T47D (cell line): Measurements from ENCODE around the gene PRCC.
A peak's percentile ranks its signal among the peaks of the same experiment; 100 is the strongest.

ENCODE experiments used
- DNase-seq, 2 experiments: peaks; one replicate each; pipeline versions ENCODE4 v3.0.0 to v3.0.0-alpha.2; 2011 to 2012; ENCODE audit warnings: low read depth in 1 of 2, low spot score in 1 of 2
- JUND ChIP-seq: IDR thresholded peaks from 2 replicates; pipeline ENCODE4 v1.6.1; 2012; ENCODE audit warnings: low read depth
- in situ Hi-C: cut with HindIII; loops from 2 replicates; pipeline ENCODE4 v1.10.0; 2016; ENCODE audit warnings: low sequenced_read_pairs, low pct_unique_long_range_greater_than_20kb

The PRCC gene, protein sequence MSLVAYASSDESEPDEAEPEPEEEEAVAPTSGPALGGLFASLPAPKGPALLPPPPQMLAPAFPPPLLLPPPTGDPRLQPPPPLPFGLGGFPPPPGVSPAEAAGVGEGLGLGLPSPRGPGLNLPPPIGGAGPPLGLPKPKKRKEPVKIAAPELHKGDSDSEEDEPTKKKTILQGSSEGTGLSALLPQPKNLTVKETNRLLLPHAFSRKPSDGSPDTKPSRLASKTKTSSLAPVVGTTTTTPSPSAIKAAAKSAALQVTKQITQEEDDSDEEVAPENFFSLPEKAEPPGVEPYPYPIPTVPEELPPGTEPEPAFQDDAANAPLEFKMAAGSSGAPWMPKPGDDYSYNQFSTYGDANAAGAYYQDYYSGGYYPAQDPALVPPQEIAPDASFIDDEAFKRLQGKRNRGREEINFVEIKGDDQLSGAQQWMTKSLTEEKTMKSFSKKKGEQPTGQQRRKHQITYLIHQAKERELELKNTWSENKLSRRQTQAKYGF

DNA sequence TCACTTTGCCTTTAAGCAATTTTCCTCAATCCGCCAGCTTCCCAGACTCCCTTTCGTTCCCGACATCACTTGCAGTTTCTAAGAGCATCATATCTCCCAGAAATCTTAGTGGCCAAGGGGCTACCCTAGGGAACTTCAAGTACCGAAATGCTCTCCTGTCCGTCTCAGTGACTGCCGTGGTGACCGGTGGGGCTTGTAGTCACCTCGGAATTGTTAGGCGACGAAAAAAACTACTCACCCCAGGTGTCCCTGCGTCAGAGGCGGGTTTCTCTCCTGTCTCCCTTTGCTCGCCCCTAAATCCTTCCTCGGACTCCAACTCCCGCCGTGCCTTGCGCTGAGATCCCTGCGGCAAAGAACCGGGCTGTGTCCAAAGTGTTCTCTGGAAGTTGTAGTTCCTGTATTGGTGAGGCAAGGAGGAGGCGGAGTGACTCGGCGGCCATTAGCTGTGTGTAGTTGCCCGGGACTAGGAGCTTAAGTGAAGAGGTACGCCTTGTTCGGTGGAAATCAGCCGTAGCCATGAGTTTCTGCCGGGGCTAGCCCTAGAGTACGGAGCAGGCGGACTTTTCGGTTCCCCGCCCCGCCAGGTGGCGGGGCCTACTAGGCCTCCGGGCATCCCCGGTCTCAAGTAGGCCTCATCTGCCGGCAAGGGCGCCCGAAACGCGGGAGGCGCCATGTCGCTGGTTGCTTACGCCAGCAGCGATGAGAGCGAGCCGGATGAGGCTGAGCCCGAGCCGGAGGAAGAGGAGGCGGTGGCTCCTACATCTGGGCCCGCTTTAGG lies at the start of gene PRCC:
Gene PRCC (plus strand): TSS at position 435 of the 778 bp plus-strand sequence. CDS start 237 bp downstream, at position 672.
- DNase-seq: peak; percentile 76 to 100
- TF ChIP-seq JUND: no peak
- in situ Hi-C loops: no loop called here

DNA sequence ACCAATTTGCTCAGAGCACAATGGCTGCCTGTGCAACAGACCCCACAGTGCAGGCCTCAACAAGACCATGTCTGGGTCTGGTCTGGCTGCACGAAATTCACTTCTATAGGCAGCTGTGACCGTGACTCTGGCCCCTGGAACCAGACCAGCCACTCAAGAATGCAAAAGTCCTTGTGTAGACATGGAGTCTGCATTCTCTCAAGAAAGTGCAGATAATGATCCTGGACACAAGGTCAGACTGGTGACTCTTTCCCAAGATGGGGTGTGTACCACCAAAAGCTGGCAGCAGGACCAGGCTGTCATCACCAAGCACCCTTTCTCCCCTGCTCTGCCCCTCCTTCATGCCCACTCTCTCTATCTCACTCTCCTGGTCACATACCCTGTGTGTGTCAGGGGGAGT lies 46.2 kb upstream of the PRCC start:
- no peak for TF ChIP-seq JUND
- no peak for DNase-seq
- in situ Hi-C loops: no loop called here

DNA sequence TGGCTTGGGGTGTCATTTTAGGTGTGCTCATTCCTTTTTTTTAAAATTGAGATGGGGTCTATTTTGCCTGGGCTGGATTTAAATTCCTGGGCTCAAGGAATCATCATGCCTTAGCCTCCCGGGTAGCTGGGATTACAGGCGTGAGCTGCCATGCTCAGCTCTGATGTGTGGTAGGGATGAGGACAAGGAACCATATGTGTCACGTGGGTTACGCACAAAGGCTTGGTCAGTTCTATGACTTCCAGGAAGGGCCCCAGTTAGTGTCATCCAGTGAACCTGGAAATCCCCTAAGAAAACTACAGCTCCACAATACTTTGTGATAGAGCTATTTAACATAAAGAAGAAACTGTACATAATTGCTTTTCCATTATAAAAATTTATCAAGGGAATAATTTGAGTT lies 45.8 kb upstream of the PRCC start:
- in situ Hi-C loops: no loop called here
- TF ChIP-seq JUND: no peak
- no peak for DNase-seq

DNA sequence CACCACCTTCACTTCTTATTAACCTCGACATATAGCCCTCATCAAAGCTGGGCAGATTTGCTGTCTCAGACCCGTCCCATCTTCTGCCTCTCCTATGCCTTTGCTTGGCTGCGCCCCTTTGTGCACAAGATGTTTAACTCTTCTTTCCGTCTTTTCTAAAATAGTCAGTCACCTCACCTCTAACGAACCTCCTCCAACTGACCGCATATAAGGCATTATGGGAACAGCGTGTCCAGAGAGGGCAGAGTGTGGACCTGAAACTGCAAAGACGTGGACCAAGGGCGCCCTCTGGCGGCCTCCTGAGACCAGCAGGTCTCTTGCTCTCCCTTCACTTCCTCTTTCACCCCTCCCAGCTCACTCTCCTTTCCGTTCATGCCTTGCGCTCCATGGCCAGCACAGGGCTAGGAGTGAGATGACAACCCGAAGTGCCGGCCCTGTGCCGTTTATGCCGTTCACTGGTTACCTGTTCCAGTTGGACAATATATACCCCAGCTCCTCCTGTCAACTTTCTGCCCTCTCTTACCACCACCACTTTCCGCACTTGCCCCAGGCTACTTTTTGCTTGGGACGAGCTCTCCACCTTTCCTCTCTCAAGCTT lies 41.6 kb upstream of the PRCC start:
- peak; percentile 80 to 96 for DNase-seq
- in situ Hi-C loops: no loop called here
- no peak for TF ChIP-seq JUND

DNA sequence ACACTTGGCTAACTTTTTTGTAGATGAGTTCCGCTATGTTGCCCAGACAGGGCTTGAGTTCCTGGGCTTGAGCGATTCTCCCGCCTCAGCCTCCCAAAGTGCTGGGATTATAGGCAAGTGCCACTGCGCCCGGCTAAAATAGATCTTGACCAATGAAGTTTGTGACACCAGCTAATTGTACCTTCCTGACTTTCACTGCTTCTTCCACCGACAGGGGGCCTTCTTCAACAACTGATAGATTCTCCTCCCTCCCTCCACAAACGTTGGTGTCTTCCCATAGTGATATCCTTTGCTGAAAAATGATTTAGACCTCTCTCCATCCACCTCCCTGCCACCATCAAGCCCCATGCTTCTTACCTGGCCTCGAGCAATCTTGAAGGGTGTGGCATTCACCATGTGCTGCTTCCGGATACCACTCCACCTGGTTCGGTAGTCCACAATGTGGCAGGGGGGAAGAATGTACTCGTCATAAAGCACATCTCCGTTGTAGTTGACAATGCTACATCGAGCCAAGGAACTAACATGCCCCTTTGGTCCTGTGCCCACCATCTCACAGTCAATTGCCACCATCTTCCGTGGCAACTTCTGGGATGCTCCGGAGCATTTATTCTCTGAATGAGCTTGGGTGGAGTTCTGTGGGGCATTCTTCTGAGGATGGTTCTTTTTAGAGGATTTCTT lies 40.6 kb upstream of the PRCC start:
- peak; percentile 59 to 89 for DNase-seq
- TF ChIP-seq JUND: no peak
- in situ Hi-C loops: no loop called here

DNA sequence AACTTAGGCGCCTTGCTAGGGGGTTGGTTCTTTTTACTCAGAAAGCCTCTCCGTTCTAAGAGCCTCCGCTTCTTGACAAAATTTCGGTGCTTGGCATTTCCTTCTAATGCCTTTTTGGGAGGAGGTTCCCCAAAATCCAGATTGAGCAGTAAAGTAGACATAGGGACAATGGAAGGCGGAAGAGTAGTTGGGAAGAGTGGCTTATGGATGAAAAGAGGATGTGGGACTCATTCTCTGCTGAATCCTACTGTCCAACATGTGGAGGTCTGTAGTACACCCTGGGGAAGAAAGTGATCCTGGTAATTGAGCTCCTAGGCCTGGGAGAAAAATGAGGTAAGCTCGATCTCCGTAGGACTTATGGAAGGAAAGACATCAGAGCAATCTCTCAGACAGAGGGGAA lies 39.8 kb upstream of the PRCC start:
- TF ChIP-seq JUND: no peak
- no peak for DNase-seq
- in situ Hi-C loops: no loop called here

DNA sequence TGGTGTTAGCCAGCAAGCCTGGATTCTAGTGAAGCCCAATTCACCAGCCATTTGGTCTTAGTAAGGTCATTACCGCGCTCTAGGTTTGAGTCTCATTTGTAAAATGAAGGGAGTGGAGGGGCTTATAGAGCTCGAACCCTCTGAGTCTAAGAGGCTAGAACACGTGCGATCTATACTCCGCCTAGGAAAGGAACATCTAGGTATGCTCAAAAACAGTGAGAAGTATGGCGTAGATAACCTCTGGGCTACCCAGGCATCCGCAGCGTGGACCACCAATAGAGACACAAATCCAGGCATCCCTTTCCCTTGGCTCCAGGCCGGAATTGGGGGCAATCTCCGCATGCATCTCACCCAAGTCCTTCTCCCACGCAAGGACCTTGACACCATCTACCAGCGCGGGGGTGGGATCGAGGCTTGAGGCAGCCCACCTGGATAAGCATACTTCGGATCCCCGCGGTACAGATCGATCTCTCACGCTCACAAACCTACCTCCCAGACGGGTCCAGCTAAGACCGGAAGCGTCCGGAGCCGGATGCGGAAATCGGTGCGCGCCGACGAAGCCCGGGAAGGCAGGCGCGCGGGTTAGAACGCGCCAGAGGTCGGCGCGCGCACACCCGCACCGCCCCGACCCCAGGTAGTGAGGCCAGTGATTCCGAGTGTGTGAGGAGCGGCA lies 39.3 kb upstream of the PRCC start, which contains the start of gene METTL25B:
Gene METTL25B (plus strand): TSS at position 544 of the 673 bp plus-strand sequence. CDS start 636 bp downstream, outside the sequence.
- in situ Hi-C loops: no loop called here
- no peak for TF ChIP-seq JUND
- DNase-seq: peak; percentile 86 to 92

DNA sequence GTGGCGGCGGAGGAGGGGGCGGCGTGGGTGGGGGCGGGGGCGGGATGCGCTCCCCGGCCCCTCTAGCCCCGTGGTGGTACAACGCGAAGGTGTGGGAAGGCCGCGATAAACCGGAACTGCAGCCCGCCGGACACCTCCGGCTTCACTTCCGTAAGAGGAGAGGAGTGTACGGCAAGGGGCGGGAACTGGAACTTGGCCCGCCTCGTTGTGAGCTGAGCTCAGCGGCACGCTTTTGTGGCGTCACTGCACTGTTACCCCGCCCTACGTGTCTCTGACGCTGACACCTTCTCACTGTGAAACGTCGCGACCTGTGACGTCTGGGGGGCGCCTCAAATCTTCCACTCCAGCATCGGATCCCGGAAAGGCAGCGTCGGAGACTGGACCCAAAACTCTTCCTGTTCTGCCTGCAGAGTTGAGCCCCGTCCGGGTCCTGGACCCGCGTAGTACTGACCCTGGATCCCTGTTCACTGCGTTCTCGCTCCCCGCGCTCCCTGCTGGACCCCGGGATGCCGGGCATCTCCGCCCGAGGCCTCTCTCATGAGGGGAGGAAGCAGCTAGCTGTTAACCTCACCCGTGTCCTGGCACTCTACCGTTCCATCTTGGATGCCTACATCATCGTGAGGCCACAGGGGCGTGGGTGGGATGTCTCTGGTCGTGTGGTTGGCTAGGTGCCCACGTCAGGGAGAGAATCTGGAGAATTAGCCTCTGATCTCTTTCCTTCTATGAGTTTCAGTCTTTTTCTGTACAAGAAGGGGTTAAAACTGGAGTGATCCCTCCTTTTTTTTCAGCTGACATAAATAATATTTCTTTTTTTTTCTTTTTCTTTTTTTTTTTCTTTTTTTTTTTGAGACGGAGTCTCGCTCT lies 38.5 kb upstream of the PRCC start, which contains the start of gene ISG20L2:
Gene ISG20L2 (minus strand): TSS at position 168 of the 864 bp plus-strand sequence. CDS start 1,114 bp downstream, outside the sequence.
- TF ChIP-seq JUND: no peak
- DNase-seq: peak; percentile 92 to 99
- in situ Hi-C loops: no loop called here

DNA sequence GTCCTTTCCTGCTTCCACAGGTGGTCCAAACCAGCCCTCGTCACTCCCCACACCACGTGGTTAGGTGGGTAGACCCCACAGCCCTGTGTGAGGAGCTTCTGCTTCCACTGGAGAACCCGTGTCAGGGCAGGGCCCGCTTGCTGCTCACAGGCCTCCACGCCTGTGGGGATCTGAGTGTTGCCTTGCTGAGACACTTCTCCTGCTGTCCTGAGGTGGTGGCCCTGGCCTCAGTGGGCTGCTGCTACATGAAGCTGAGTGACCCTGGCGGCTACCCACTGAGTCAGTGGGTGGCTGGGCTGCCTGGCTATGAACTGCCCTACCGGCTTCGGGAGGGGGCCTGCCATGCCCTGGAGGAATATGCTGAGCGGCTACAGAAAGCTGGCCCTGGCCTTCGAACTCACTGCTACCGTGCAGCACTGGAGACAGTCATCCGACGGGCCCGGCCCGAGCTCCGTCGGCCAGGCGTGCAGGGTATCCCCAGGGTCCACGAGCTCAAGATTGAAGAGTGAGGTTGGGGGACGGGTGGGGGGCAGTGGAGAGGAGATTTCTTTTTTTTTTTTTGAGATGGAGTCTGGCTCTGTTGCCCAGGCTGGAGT lies 33.2 kb upstream of the PRCC start:
- no peak for TF ChIP-seq JUND
- DNase-seq: no peak
- in situ Hi-C loops: no loop called here

DNA sequence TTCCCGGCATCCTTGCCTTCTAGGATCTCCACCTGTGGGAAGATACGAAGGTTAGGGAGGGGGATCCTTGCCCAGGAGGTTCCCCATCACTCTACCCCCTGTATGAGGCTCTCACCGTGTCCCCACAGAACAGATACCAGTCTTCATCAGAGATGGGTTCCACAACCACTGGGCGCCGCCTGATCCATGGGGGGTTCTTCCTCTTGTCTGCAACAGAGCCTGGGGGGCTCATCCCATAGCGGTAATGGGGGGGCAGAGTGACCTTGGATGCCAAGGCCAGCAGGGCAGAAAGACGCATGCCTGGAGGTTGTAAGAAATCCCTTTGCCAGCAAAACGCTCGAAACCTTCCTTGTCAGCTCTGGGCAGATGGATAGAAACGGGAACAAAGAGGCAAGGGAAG lies 28.9 kb upstream of the PRCC start:
- TF ChIP-seq JUND: no peak
- in situ Hi-C loops: no loop called here
- no peak for DNase-seq
